Measurements from ENCODE around the gene USP34. TPM values are rescaled to one million over a fixed set of nuclear protein-coding genes. Genes with fewer than 3 reads are reported as not detected.

Gene USP34
- total RNA-seq, 2 donors from 2014 or later, result 92.3 to 125 TPM

DNA sequence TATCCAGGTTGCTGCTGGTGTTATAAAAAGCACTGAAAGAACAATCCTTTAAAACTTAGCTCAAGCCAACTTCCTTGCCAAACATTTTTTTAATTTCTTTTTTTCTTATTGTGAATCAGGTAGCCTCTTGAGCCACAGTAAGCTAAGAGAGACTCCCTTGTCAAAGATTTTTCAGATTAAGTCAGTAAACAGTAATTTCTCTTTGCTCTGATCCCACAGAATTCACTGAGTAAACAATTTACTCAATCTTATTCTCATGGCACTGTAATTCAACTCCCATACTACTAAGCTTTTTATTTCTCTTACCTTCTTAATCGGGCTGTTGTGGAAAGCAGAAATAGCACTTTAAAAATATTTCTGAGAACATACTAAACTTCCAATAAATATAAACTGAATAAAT is 226.2 kb downstream of the USP34 start:
- Mint-ChIP-seq H3K27ac (no peak overlapping the region), H3K36me3 (peaks cover 19% of the 10 kb centered on the region), H3K4me1 (ENCODE audit: low read depth in 2 of 2) (peaks cover 0 to 2% of the 10 kb centered on the region in 2 donors), H3K27me3 (no peaks in the 10 kb centered on the region), H3K4me3 (no peak overlapping the region), H3K9me3 (no peaks in the 10 kb centered on the region)
- ATAC-seq (no peak), DNase-seq (ENCODE audit: low spot score) (no peak)

DNA sequence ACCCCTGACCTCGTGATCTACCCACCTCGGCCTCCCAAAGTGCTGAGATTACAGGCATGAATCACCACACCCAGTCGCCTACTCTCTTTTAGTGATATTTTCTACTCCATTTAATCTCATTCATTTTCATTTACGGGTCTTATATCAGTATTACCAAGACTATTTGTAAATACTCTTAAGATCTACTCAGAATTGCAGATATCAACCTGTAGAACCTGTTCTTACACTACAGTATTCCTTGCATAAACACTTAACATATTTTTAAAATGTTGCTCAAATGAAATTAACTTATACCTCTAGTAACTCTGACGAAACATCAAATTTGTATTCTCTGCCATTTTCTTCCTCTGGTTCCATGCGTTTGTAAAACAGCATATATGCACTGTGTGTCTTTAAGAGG is 229.6 kb downstream of the USP34 start:
- Mint-ChIP-seq H3K4me1 (ENCODE audit: low read depth in 2 of 2) (peaks cover 7 to 14% of the 10 kb centered on the region in 2 donors), H3K9me3 (no peaks in the 10 kb centered on the region), H3K27me3 (no peaks in the 10 kb centered on the region), H3K4me3 (no peak overlapping the region), H3K27ac (no peak overlapping the region), H3K36me3 (peaks cover 14% of the 10 kb centered on the region)
- no peak for ATAC-seq
- DNase-seq (ENCODE audit: low spot score), result no peak

DNA sequence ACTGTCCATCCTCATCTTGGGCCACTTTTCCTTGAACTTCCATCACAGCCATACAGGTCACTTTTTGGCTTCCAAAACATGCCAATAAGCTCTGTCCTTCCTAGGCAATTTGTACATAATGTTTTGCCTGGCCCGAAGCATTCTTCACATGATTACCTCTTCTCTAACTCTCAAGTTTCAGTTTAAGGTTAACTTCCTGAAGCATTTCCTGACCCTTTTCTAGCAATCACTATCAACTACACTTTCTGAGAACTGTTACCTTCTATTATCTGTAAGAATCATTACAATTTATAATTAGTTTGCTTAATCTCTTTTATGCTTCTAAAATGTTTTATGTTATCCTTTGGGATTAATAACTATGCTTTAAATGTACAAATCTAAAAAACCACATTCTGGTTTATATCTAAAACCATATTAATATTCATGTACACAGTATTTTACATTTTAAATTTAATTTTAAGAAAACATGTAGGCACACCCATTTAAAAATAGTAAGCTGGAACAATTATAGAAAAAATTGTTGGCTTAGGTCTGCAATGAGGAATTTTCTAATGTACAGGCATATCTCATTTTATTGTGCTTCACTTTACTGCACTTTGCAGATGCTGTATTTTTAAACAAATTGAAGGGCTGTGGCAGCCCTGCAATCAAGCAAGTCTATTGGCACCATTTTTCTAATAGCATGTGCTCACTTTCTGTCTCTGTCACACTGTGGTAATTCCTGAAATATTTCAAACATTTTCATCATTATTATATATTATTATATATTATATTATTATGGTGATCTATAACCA is 232.5 kb downstream of the USP34 start:
- DNase-seq (ENCODE audit: low spot score), result no peak
- Mint-ChIP-seq H3K4me1 (ENCODE audit: low read depth in 2 of 2) (peaks cover 10 to 23% of the 10 kb centered on the region in 2 donors), H3K27me3 (no peaks in the 10 kb centered on the region), H3K36me3 (peaks cover 22% of the 10 kb centered on the region), H3K9me3 (no peaks in the 10 kb centered on the region), H3K4me3 (peak overlapping the region; percentile 77), H3K27ac (peak overlapping the region; percentile 74 to 83)
- ATAC-seq, result no peak

DNA sequence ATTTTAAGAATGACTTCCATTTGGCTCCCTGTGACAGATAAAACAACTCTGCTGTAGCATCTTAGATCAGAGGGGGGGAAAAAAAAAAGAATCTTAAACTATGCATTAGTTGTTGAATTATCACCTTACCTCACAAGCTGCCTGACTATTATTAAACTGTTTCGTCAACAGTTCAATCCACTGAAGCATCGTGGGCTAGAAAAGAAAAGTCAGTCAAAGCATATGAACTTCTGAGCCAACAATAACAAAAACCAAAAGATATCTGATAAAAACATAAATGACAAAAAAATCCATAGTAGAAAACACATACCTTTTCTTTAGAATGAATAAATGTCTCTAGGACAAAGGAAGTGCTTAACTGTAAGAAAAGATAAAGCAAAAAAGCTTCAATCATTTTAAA is 235.2 kb downstream of the USP34 start:
- Mint-ChIP-seq H3K9me3 (no peaks in the 10 kb centered on the region), H3K27me3 (no peaks in the 10 kb centered on the region), H3K4me1 (ENCODE audit: low read depth in 2 of 2) (peaks cover 13 to 29% of the 10 kb centered on the region in 2 donors), H3K4me3 (no peak overlapping the region), H3K27ac (no peak overlapping the region), H3K36me3 (peaks cover 17% of the 10 kb centered on the region)
- DNase-seq (ENCODE audit: low spot score) (no peak), ATAC-seq (no peak)

DNA sequence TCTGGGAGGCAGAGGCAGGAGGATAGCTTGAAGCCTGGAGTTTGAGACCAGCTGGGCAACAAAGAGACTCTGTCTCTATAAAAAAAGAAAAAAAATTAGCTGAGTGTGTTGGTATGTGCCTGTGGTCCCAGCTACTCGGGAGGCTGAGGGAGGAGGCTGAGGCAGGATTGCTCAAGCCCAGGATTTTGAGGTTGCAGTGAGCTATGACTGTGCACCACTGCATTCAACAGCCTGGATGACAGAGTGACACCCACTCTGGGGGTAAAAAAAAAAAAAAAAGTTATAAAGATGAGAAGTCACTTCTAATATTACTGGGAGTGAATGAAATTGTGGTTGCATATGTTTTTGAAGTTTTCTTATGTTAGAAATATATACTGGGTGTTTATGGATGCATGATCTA is 237.3 kb downstream of the USP34 start:
- Mint-ChIP-seq H3K4me1 (ENCODE audit: low read depth in 2 of 2) (peaks cover 13 to 20% of the 10 kb centered on the region in 2 donors), H3K27ac (peak overlapping the region; percentile 35 to 71), H3K9me3 (no peaks in the 10 kb centered on the region), H3K36me3 (peaks cover 24% of the 10 kb centered on the region), H3K4me3 (no peak overlapping the region), H3K27me3 (no peaks in the 10 kb centered on the region)
- no peak for DNase-seq (ENCODE audit: low spot score)
- ATAC-seq, result peak; percentile 81 to 95

DNA sequence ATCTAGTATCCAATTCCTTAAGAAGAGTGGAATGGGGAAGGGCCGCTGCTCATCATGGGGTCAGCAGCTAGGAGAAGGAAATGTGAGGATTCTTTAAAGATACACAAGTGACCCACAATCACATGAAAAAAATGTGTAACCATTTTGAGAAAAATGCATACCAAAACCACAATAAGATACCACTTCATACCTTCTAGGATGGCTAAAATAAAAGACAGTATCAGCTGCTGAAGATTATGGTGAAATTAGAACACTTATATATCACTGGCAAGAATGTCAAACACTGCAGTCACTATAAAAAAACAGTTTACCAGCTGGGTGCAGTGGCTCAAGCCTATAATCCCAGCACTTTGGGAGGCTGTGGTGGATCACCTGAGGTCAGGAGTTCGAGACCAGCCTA is 241.0 kb downstream of the USP34 start:
- Mint-ChIP-seq H3K36me3 (peaks cover 28% of the 10 kb centered on the region), H3K4me3 (no peak overlapping the region), H3K27ac (no peak overlapping the region)

DNA sequence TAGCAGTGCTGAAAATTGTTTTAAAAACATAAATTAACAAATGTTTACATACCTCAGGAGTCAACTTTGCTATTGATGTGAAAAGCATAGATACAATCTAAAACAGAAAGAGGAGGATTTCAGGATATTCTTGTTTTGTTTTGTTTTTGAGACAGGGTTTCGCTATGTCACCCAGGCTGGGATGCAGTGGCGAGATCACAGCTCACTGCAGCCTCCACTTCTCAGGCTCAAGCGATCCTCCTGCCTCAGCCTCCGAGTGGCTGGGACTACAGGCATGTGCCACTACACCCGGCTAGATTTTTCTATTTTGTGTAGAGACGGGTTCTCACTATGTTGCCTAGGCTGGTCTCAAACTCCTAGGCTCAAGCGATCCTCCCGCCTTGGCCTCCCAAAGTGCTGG is 248.3 kb downstream of the USP34 start:
- Mint-ChIP-seq H3K27ac (no peak overlapping the region), H3K27me3 (no peaks in the 10 kb centered on the region), H3K4me1 (ENCODE audit: low read depth in 2 of 2) (peaks cover 0 to 3% of the 10 kb centered on the region in 2 donors), H3K4me3 (no peak overlapping the region), H3K36me3 (peaks cover 19% of the 10 kb centered on the region), H3K9me3 (no peaks in the 10 kb centered on the region)
- ATAC-seq (no peak), DNase-seq (ENCODE audit: low spot score) (no peak)

More for the DNA sequence above, 241.0 kb downstream of the USP34 start:
- Mint-ChIP-seq H3K4me1 (ENCODE audit: low read depth in 2 of 2) (peaks cover 10 to 15% of the 10 kb centered on the region in 2 donors), H3K9me3 (no peaks in the 10 kb centered on the region), H3K27me3 (no peaks in the 10 kb centered on the region)
- DNase-seq (ENCODE audit: low spot score) (no peak), ATAC-seq (no peak)

DNA sequence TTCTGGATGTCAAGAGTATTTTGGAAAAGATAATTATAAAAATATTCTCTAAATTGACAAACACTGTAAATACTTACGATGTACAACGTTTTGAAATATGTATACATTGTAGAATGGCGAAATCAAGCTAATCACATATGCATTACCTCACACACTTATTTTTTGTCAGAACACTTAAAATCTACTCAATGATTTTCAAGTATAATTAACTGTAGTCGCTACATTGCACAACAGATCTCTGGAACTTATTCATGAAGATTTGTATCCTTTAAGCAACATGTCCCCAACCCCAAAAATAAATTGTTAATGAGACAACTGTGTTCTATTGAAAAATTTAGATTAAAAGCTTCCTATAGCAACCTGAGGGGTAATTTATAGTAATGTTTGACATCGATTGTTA is 249.1 kb downstream of the USP34 start:
- Mint-ChIP-seq H3K4me3 (no peak overlapping the region), H3K36me3 (peaks cover 19% of the 10 kb centered on the region)
- no peak for ATAC-seq

DNA sequence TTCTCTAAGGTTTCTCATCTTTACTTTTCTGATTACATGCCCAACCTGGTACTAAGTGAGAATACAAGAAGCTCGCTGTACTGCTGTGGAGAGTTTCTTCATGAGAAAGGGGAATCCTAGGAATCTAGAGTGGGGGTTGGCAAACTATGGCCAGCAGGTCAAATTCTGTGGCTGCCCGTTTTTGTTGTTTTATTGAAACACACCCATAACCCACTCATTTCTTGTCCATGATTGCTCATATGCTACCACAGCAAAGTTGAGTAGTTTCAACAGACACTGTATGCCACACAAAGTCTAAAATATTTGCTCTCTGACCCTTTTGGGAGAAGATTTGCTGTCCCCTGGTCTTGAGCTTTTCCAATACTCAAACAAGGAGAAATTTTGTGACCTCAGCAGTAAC is 250.1 kb downstream of the USP34 start:
- Mint-ChIP-seq H3K36me3 (peaks cover 15% of the 10 kb centered on the region), H3K4me3 (no peak overlapping the region), H3K4me1 (ENCODE audit: low read depth in 2 of 2) (no peaks in the 10 kb centered on the region), H3K27me3 (no peaks in the 10 kb centered on the region), H3K27ac (no peak overlapping the region), H3K9me3 (no peaks in the 10 kb centered on the region)
- DNase-seq (ENCODE audit: low spot score) (no peak), ATAC-seq (no peak)

More for the DNA sequence above, 249.1 kb downstream of the USP34 start:
- no peaks in the 10 kb centered on the region for H3K27me3 Mint-ChIP-seq
- H3K4me1 Mint-ChIP-seq (ENCODE audit: low read depth in 2 of 2), result peaks cover 0 to 3% of the 10 kb centered on the region in 2 donors
- H3K9me3 Mint-ChIP-seq, result no peaks in the 10 kb centered on the region
- H3K27ac Mint-ChIP-seq, result no peak overlapping the region
- no peak for DNase-seq (ENCODE audit: low spot score)

DNA sequence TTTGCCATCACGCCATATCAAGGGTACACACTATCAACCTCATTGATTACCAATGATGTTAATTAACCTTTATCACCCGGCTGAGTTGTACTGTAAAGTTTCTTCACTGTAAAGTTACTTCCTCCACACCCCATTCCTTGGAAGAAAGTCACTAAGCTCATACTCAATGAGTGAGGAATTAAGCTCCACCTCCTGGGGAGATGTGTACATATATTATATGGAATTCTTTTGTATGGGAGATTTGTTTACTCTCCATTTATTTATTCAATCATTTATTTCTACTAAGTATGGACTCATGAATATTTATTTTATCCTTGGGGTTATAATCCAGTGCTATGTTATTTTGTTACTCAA is 252.1 kb downstream of the USP34 start:
- H3K36me3 Mint-ChIP-seq, result peaks cover 10% of the 10 kb centered on the region
- no peak for ATAC-seq

DNA sequence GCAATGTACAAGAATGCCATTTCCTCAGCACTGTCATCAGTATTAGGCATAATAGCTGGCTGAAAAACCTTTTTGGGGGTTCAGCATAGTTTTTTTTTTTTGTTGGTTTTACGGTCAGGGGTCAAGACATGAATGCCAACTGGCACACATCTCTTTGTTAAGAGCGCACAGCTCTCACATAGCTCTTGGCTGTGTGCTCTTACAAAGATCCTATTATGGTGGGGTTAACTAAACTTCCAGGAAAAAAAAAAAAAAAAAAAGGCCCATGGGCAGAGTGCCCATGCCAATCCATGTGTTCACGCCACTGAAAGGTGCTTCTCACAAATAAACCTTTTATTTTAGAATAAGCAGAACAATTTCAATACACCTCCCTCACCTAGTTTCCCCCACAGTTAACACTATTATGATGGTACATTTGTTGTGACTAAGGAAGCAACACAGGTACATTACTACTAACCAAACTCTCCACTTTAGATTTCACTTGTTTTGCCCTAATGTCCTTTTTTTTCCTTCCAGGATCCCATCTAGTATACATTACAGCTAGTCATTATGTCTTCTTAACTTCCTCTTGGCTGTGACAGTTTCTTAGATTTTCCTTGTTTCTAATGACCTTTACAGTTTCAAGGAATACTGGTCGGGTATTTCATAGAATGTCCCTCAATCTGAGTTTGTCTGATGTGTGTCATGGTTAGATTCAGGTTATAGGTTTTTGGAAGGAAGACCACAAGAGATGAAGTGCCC is 252.6 kb downstream of the USP34 start:
- no peak for DNase-seq (ENCODE audit: low spot score)
- H3K4me1 Mint-ChIP-seq (ENCODE audit: low read depth in 2 of 2), result no peaks in the 10 kb centered on the region
- ATAC-seq, result no peak
- H3K27me3 Mint-ChIP-seq, result no peaks in the 10 kb centered on the region
- H3K27ac Mint-ChIP-seq, result no peak overlapping the region
- H3K4me3 Mint-ChIP-seq, result no peak overlapping the region
- H3K9me3 Mint-ChIP-seq, result no peaks in the 10 kb centered on the region
- peaks cover 5% of the 10 kb centered on the region for H3K36me3 Mint-ChIP-seq

More for the DNA sequence above, 252.1 kb downstream of the USP34 start:
- Mint-ChIP-seq H3K4me3 (no peak overlapping the region), H3K27ac (no peak overlapping the region), H3K4me1 (ENCODE audit: low read depth in 2 of 2) (no peaks in the 10 kb centered on the region), H3K27me3 (no peaks in the 10 kb centered on the region), H3K9me3 (no peaks in the 10 kb centered on the region)
- DNase-seq (ENCODE audit: low spot score), result no peak

DNA sequence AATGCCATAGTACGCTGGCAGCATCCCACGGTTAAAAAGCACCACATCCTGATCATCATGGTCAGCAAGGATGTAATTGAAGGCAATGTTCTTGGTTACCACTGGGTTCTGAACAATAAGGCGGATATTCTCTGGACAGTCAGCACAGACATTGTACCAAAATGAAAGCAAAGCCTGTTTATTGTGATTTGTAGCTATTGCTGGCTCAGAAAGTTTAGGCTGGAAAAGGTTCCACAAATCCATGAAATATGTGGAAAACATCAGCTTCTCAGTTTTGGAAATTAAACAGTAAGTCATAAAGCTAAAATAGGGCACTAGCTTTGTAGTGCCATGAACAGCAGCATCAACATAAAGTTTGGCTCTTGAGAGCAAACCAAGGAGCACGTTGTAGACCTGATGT is 256.7 kb downstream of the USP34 start:
- H3K36me3 Mint-ChIP-seq, result peaks cover 5% of the 10 kb centered on the region
- H3K27me3 Mint-ChIP-seq, result no peaks in the 10 kb centered on the region
- H3K27ac Mint-ChIP-seq, result no peak overlapping the region
- H3K4me1 Mint-ChIP-seq (ENCODE audit: low read depth in 2 of 2), result peaks cover 0 to 3% of the 10 kb centered on the region in 2 donors
- no peaks in the 10 kb centered on the region for H3K9me3 Mint-ChIP-seq
- H3K4me3 Mint-ChIP-seq, result no peak overlapping the region
- DNase-seq (ENCODE audit: low spot score) (no peak), ATAC-seq (no peak)

DNA sequence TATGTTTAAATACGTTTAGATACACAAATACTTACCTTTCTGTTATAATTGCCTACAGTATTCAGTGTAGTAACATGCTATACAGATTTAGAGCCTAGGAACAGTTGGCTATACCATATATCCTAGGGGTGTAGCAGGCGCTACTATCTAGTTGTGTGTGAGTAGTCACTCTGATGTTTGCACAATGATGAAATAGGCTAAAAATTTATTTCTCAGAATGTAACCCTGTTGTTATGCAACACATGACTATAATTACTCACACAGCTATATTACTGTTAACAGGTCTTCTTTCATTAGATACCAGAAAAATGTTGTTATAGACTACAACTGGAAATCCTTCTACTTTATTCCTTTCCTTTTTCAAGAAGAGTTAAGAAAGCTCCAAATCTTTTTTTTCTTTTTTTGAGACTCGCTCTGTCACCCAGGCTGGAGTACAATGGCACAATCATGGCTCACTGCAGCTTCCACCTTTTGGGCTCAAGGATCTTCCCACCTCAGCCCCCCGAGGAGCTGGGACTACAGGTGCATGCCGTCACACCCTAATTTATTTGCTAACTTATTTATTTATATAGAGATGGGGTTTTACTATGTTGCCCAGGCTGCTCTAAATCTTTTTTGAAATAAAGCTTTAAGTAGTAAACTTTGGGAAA is 260.4 kb downstream of the USP34 start:
- Mint-ChIP-seq H3K9me3 (no peaks in the 10 kb centered on the region), H3K36me3 (peaks cover 25% of the 10 kb centered on the region), H3K4me1 (ENCODE audit: low read depth in 2 of 2) (peaks cover 0 to 3% of the 10 kb centered on the region in 2 donors), H3K27me3 (no peaks in the 10 kb centered on the region), H3K27ac (peak overlapping the region in 1 of 2 donors; percentile 50), H3K4me3 (no peak overlapping the region)
- DNase-seq (ENCODE audit: low spot score) (no peak), ATAC-seq (peak; percentile 57 to 73)

DNA sequence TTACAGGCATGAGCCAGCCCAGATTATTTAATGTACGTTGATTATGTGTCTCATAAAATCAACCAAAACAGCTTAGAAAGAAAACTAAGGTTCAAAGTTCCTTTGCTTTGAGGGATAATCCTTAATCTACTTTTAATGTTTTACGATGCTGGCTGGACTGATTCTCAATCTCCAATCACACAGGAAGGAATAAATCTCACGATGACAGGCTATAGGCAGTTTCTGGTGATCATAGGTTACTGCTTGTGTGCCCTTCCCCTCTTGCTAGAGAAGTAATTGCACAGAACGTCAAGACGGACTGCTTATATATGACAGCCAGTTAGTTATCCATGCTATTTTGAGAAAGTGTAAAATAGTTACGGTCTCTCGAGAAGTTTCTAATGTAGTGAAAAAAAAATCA is 265.8 kb downstream of the USP34 start:
- Mint-ChIP-seq H3K36me3 (peaks cover 29% of the 10 kb centered on the region), H3K27me3 (no peaks in the 10 kb centered on the region), H3K4me1 (ENCODE audit: low read depth in 2 of 2) (peaks cover 0 to 1% of the 10 kb centered on the region in 2 donors), H3K9me3 (no peaks in the 10 kb centered on the region), H3K27ac (no peak overlapping the region), H3K4me3 (no peak overlapping the region)
- DNase-seq (ENCODE audit: low spot score), result no peak
- no peak for ATAC-seq

Measured in natural killer cell treated with Interleukin-12 subunit alpha and Interleukin-12 subunit beta and Interleukin-15 and Interleukin-18, amount 100 ng/mL, for 72 hours (primary cell).